GM23338 (cell line): Measurements from ENCODE around the gene PDSS2. TPM values are rescaled to one million over a fixed set of nuclear protein-coding genes. Genes with fewer than 3 reads are reported as not detected.

Experiments
- ATAC-seq: fragments of 200-7000 bp; cut with Tn5 transposase; 3 replicates; pipeline ENCODE4 v1.9.1; 2020
- DNase-seq: peaks from one replicate; pipeline ENCODE4 v3.0.0-alpha.2; 2015; ENCODE audit warnings: low spot score
- H2AFZ ChIP-seq: fragments of 200-600 bp; sonication (generic); 2 replicates; pipeline ENCODE4 v1.8.0; 2016; ENCODE audit warnings: antibody characterized with exemption, mild to moderate bottlenecking, moderate library complexity
- H3F3A ChIP-seq: fragments of 200-600 bp; sonication (generic); replicated peaks from 2 replicates; pipeline ENCODE4 v1.8.0; 2017; ENCODE audit warnings: antibody characterized with exemption, mixed run types, low read depth
- H3K27ac ChIP-seq: fragments of 200-600 bp; sonication (generic); 2 replicates; pipeline ENCODE4 v1.6.1; 2016; ENCODE audit warnings: low read depth
- H3K27me3 ChIP-seq: fragments of 200-600 bp; sonication (generic); 2 replicates; pipeline ENCODE4 v1.8.0; 2016; ENCODE audit warnings: mild to moderate bottlenecking, mixed run types, moderate library complexity; ENCODE audit not compliant: insufficient read depth
- H3K36me3 ChIP-seq: fragments of 200-600 bp; sonication (generic); 2 replicates; pipeline ENCODE4 v1.8.0; 2016; ENCODE audit warnings: mild to moderate bottlenecking; ENCODE audit not compliant: insufficient read depth
- H3K4me1 ChIP-seq: fragments of 200-600 bp; sonication (generic); 2 replicates; pipeline ENCODE4 v1.8.0; 2016; ENCODE audit warnings: mild to moderate bottlenecking, moderate library complexity; ENCODE audit not compliant: insufficient read depth
- H3K4me2 ChIP-seq: fragments of 200-600 bp; sonication (generic); 2 replicates; pipeline ENCODE4 v1.7.1; 2017; ENCODE audit warnings: mixed run types
- H3K4me3 ChIP-seq: fragments of 200-600 bp; sonication (generic); 2 replicates; pipeline ENCODE4 v1.6.1; 2016; ENCODE audit warnings: mixed run types
- H3K79me2 ChIP-seq: fragments of 200-600 bp; sonication (generic); replicated peaks from 2 replicates; pipeline ENCODE4 v1.8.0; 2017; ENCODE audit warnings: mild to moderate bottlenecking; ENCODE audit not compliant: insufficient read depth
- H3K9me2 ChIP-seq: fragments of 200-600 bp; sonication (generic); 2 replicates; pipeline ENCODE4 v1.8.0; 2017; ENCODE audit not compliant: insufficient read depth
- H4K20me1 ChIP-seq: fragments of 200-600 bp; sonication (generic); replicated peaks from 2 replicates; pipeline ENCODE4 v1.8.0; 2017; ENCODE audit warnings: mild to moderate bottlenecking; ENCODE audit not compliant: insufficient read depth
- H3K27ac Mint-ChIP-seq: 2 replicates; pipeline ENCODE4 v1.8.0; 2020; ENCODE audit warnings: inconsistent platforms, mild to moderate bottlenecking, moderate library complexity, mixed read lengths
- H3K27me3 Mint-ChIP-seq: 3 replicates; pipeline ENCODE4 v1.8.0; 2022; ENCODE audit warnings: low read depth, mild to moderate bottlenecking, moderate library complexity, mixed read lengths, inconsistent platforms; ENCODE audit not compliant: insufficient read depth, poor library complexity
- H3K36me3 Mint-ChIP-seq: 3 replicates; pipeline ENCODE4 v1.8.0; 2021; ENCODE audit warnings: low read depth, mild to moderate bottlenecking, inconsistent platforms, moderate library complexity, mixed read lengths
- H3K4me1 Mint-ChIP-seq: 3 replicates; pipeline ENCODE4 v1.8.0; 2020; ENCODE audit warnings: mild to moderate bottlenecking, inconsistent platforms, mixed read lengths
- H3K4me3 Mint-ChIP-seq: 3 replicates; pipeline ENCODE4 v1.8.0; 2021; ENCODE audit warnings: moderate library complexity, mild to moderate bottlenecking, inconsistent platforms, mixed read lengths
- H3K9me3 Mint-ChIP-seq: 3 replicates; pipeline ENCODE4 v1.8.0; 2020; ENCODE audit warnings: moderate library complexity, mild to moderate bottlenecking, inconsistent platforms, mixed read lengths
- CREB1 ChIP-seq: fragments of 250-450 bp; sonication (Bioruptor Pico); IDR thresholded peaks from 2 replicates; pipeline ENCODE4 v1.5.0; 2020; ENCODE audit warnings: low read depth, mild to moderate bottlenecking, moderate library complexity
- EZH2 ChIP-seq: fragments of 200-600 bp; sonication (generic); IDR thresholded peaks from one replicate; pipeline ENCODE4 v1.8.0; 2017; ENCODE audit warnings: antibody characterized with exemption, mild to moderate bottlenecking, low read depth; ENCODE audit not compliant: unreplicated experiment
- EZH2phosphoT487 ChIP-seq: fragments of 200-600 bp; sonication (generic); IDR thresholded peaks from one replicate; pipeline ENCODE4 v1.8.1; 2018; ENCODE audit warnings: antibody characterized with exemption; ENCODE audit not compliant: unreplicated experiment
- JUNB ChIP-seq: IDR thresholded peaks from one replicate; pipeline ENCODE4 v1.6.1; 2016; ENCODE audit warnings: antibody characterized with exemption; ENCODE audit not compliant: unreplicated experiment
- NANOG ChIP-seq: IDR thresholded peaks from 2 replicates; pipeline ENCODE4 v1.6.1; 2016; ENCODE audit warnings: antibody characterized with exemption, borderline replicate concordance
- POLR2AphosphoS5 ChIP-seq: IDR thresholded peaks from 2 replicates; pipeline ENCODE4 v1.6.1; 2016; ENCODE audit warnings: antibody characterized with exemption, low read depth
- REST ChIP-seq: IDR thresholded peaks from one replicate; pipeline ENCODE4 v1.6.1; 2018; ENCODE audit warnings: antibody characterized with exemption; ENCODE audit not compliant: unreplicated experiment
- STAT1 ChIP-seq: IDR thresholded peaks from one replicate; pipeline ENCODE4 v1.6.1; 2016; ENCODE audit warnings: antibody characterized with exemption; ENCODE audit not compliant: unreplicated experiment
- ZNF114 ChIP-seq: fragments of 250-450 bp; sonication (Bioruptor Pico); IDR thresholded peaks from 2 replicates; pipeline ENCODE4 v1.5.0; 2020; ENCODE audit warnings: mild to moderate bottlenecking, moderate library complexity
- ZNF331 ChIP-seq: fragments of 250-450 bp; sonication (Bioruptor Pico); IDR thresholded peaks from 2 replicates; pipeline ENCODE4 v1.5.0; 2020; ENCODE audit warnings: low read depth, mild to moderate bottlenecking, moderate library complexity
- polyA plus RNA-seq: library from polyadenylated mRNA; unstranded; fragments of >200 nt; fragmentation: Nextera tagmentation; extraction: Ambion mirVana; gene quantifications from 2 replicates; pipeline ENCODE4 v1.2.1, GENCODE V29; 2016
- total RNA-seq: library from RNA; depleted of rRNA; stranded (reverse); fragments of >200 nt; shearing (Covaris generic); gene quantifications from 2 replicates; pipeline ENCODE4 v1.2.3, GENCODE V29; 2014
- TF ChIP-seq, protein P1 (sequence below), 2 experiments: fragments of 200-600 bp in 1 of 2; sonication (generic) in 1 of 2; conservative IDR thresholded peaks; 2 replicates each; pipeline versions ENCODE4 v1.5.1 to v1.6.1; 2016 to 2017; ENCODE audit warnings: antibody characterized with exemption in 2 of 2, low read depth in 2 of 2, mild to moderate bottlenecking in 2 of 2, moderate library complexity in 1 of 2
- TF ChIP-seq, protein P2 (sequence below): IDR thresholded peaks from 2 replicates; pipeline ENCODE4 v1.6.1; 2016; ENCODE audit warnings: antibody characterized with exemption
- TF ChIP-seq, protein P3 (sequence below): fragments of 250-450 bp; sonication (Bioruptor Pico); IDR thresholded peaks from 2 replicates; pipeline ENCODE4 v1.5.0; 2020; ENCODE audit warnings: mild to moderate bottlenecking, moderate library complexity

The PDSS2 gene
- total and polyA plus RNA-seq, 2 experiments from 2014 or later: 7.3 to 16.7 TPM

DNA sequence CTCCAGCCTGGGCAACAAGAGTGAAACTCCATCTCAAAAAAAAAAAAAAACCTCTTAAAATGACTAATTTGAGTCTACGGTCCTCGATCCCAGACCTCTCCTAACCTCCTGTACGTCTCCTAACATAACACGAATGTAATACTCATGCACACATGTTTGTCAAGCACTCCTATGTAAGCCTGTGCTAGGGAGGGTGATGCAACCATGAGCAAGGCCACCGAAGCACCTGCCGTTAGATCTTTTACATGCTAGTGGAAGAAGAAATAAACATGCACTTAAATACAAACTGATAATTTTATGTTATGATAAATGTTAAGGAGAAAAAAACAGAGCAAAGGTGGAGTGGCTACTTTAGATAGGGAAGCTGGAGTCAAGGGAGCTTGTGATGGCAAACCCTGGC, 271.7 kb downstream of the PDSS2 start:
- no peak overlapping the region for H3K4me2 ChIP-seq
- no peaks in the 10 kb centered on the region for H3K79me2 ChIP-seq
- no peaks in the 10 kb centered on the region for H3K4me1 Mint-ChIP-seq
- DNase-seq (no peak), ATAC-seq (no peak)
- no peaks in the 10 kb centered on the region for H3K4me1 ChIP-seq
- no peaks in the 10 kb centered on the region for H3K9me3 Mint-ChIP-seq
- H4K20me1 ChIP-seq: no peaks in the 10 kb centered on the region
- no peaks in the 10 kb centered on the region for H3K36me3 ChIP-seq
- no peak overlapping the region for H3K4me3 ChIP-seq
- H3K27me3 Mint-ChIP-seq: peaks cover 2% of the 10 kb centered on the region
- TF ChIP-seq, protein P1, sequence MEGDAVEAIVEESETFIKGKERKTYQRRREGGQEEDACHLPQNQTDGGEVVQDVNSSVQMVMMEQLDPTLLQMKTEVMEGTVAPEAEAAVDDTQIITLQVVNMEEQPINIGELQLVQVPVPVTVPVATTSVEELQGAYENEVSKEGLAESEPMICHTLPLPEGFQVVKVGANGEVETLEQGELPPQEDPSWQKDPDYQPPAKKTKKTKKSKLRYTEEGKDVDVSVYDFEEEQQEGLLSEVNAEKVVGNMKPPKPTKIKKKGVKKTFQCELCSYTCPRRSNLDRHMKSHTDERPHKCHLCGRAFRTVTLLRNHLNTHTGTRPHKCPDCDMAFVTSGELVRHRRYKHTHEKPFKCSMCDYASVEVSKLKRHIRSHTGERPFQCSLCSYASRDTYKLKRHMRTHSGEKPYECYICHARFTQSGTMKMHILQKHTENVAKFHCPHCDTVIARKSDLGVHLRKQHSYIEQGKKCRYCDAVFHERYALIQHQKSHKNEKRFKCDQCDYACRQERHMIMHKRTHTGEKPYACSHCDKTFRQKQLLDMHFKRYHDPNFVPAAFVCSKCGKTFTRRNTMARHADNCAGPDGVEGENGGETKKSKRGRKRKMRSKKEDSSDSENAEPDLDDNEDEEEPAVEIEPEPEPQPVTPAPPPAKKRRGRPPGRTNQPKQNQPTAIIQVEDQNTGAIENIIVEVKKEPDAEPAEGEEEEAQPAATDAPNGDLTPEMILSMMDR (conservative IDR thresholded peaks at IDR 0.05; ENCODE audit: low read depth in 2 of 2): no peak
- TF ChIP-seq EZH2phosphoT487: no peak
- no peak for TF ChIP-seq JUNB
- no peak for TF ChIP-seq STAT1
- no peak for TF ChIP-seq REST
- no peak for TF ChIP-seq NANOG
- no peak for TF ChIP-seq POLR2AphosphoS5
- no peak for TF ChIP-seq ZNF114
- TF ChIP-seq, protein P2, sequence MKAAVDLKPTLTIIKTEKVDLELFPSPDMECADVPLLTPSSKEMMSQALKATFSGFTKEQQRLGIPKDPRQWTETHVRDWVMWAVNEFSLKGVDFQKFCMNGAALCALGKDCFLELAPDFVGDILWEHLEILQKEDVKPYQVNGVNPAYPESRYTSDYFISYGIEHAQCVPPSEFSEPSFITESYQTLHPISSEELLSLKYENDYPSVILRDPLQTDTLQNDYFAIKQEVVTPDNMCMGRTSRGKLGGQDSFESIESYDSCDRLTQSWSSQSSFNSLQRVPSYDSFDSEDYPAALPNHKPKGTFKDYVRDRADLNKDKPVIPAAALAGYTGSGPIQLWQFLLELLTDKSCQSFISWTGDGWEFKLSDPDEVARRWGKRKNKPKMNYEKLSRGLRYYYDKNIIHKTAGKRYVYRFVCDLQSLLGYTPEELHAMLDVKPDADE: no peak
- TF ChIP-seq, protein P3, sequence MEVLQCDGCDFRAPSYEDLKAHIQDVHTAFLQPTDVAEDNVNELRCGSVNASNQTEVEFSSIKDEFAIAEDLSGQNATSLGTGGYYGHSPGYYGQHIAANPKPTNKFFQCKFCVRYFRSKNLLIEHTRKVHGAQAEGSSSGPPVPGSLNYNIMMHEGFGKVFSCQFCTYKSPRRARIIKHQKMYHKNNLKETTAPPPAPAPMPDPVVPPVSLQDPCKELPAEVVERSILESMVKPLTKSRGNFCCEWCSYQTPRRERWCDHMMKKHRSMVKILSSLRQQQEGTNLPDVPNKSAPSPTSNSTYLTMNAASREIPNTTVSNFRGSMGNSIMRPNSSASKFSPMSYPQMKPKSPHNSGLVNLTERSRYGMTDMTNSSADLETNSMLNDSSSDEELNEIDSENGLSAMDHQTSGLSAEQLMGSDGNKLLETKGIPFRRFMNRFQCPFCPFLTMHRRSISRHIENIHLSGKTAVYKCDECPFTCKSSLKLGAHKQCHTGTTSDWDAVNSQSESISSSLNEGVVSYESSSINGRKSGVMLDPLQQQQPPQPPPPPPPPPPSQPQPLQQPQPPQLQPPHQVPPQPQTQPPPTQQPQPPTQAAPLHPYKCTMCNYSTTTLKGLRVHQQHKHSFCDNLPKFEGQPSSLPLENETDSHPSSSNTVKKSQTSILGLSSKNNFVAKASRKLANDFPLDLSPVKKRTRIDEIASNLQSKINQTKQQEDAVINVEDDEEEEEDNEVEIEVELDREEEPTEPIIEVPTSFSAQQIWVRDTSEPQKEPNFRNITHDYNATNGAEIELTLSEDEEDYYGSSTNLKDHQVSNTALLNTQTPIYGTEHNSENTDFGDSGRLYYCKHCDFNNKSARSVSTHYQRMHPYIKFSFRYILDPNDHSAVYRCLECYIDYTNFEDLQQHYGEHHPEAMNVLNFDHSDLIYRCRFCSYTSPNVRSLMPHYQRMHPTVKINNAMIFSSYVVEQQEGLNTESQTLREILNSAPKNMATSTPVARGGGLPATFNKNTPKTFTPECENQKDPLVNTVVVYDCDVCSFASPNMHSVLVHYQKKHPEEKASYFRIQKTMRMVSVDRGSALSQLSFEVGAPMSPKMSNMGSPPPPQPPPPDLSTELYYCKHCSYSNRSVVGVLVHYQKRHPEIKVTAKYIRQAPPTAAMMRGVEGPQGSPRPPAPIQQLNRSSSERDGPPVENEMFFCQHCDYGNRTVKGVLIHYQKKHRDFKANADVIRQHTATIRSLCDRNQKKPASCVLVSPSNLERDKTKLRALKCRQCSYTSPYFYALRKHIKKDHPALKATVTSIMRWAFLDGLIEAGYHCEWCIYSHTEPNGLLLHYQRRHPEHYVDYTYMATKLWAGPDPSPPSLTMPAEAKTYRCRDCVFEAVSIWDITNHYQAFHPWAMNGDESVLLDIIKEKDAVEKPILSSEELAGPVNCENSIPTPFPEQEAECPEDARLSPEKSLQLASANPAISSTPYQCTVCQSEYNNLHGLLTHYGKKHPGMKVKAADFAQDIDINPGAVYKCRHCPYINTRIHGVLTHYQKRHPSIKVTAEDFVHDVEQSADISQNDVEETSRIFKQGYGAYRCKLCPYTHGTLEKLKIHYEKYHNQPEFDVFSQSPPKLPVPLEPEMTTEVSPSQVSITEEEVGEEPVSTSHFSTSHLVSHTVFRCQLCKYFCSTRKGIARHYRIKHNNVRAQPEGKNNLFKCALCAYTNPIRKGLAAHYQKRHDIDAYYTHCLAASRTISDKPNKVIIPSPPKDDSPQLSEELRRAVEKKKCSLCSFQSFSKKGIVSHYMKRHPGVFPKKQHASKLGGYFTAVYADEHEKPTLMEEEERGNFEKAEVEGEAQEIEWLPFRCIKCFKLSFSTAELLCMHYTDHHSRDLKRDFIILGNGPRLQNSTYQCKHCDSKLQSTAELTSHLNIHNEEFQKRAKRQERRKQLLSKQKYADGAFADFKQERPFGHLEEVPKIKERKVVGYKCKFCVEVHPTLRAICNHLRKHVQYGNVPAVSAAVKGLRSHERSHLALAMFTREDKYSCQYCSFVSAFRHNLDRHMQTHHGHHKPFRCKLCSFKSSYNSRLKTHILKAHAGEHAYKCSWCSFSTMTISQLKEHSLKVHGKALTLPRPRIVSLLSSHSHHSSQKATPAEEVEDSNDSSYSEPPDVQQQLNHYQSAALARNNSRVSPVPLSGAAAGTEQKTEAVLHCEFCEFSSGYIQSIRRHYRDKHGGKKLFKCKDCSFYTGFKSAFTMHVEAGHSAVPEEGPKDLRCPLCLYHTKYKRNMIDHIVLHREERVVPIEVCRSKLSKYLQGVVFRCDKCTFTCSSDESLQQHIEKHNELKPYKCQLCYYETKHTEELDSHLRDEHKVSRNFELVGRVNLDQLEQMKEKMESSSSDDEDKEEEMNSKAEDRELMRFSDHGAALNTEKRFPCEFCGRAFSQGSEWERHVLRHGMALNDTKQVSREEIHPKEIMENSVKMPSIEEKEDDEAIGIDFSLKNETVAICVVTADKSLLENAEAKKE (CRISPR knock-in tag): no peak
- TF ChIP-seq EZH2: no peak
- TF ChIP-seq ZNF331 (CRISPR knock-in tag): no peak
- no peak for TF ChIP-seq CREB1 (CRISPR knock-in tag)
- H3K4me3 Mint-ChIP-seq: no peak overlapping the region
- 0 out of 2 replicates have a peak, but pooled peaks cover 3% of the 10 kb centered on the region for H3F3A ChIP-seq
- no peaks in the 10 kb centered on the region for H3K36me3 Mint-ChIP-seq
- H3K27me3 ChIP-seq: no peaks in the 10 kb centered on the region
- no peak overlapping the region for H2AFZ ChIP-seq
- no peaks in the 10 kb centered on the region for H3K9me2 ChIP-seq
- no peak overlapping the region for H3K27ac ChIP-seq
- peak overlapping the region; percentile 8; the same call in 1 of the 2 replicates for H3K27ac Mint-ChIP-seq
